ENCODE measurements around the gene ZSCAN10. TPM values are rescaled to one million over a fixed set of nuclear protein-coding genes. Genes with fewer than 3 reads are reported as not detected.

The ZSCAN10 gene
- total and polyA plus RNA-seq, 2 of the 13 experiments (the other 11 are each of a cell fraction or from before 2014, with no cell fraction given) = not detected

DNA sequence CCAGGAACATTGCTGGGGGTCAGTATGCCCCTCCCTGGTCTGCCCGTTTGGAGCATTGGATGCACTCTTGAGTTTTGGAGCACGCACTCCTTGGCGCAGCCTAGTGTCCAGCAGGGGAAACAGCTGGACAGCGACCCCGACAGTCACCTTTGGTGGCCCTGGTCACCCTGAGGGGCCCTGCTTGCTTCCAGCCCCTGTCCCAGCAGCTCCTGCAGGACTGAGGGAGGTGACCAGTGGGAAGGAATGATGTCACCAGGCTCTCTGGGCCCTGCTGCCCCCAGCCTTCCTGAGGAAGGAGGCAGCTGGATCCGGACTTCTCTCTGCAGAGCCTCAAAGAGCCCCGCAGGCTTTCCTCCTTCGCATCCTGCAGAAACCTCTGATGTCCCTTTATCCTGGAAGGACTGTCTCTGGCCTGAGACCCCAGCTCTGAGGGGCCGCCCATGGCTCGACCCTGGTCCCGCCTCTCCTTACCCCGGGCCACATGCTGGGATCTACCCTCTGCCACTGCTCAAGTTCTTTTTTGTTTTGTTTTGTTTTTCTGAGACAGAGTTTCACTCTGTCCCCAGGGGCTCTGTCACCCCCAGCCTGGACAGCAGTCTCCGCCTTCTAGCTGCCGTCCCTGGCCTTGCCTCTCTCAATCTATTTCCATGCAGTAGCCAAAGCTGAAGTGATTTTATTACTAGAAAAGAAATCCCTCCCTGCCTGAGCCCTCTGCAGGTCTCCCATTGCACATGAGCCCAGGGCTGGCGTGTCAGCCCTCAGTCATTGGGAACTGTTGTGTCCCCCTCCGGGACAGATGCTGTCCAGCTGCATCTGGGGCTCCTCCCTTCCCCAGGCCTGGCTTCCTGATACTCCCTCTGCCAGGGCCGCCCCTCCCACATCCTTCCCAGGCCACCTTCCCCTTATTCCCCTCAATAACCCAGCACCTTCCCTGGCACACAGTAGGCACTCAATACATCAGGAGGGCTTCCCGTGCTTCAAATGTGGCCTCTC lies 11.6 kb downstream of the ZSCAN10 start (continued):
- TF ChIP-seq, protein P1, sequence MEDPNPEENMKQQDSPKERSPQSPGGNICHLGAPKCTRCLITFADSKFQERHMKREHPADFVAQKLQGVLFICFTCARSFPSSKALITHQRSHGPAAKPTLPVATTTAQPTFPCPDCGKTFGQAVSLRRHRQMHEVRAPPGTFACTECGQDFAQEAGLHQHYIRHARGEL (CRISPR knock-in tag; IDR thresholded peaks at IDR 0.05) = peak; percentile 69; the same call in 1 of the 2 replicates
- TF ChIP-seq ZBTB3 (CRISPR knock-in tag; IDR thresholded peaks at IDR 0.05; ENCODE audit: borderline replicate concordance, low read depth) (no peak), ZNF335 (CRISPR knock-in tag; IDR thresholded peaks at IDR 0.05) (peak; percentile 8; the same call in 1 of the 2 replicates), U2AF2 (IDR thresholded peaks at IDR 0.05; ENCODE audit: low read depth, low read length) (no peak), ZNF564 (CRISPR knock-in tag; IDR thresholded peaks at IDR 0.05) (0 out of 2 replicates have a peak, but pooled peaks have one; percentile 16), ZSCAN25 (CRISPR knock-in tag; IDR thresholded peaks at IDR 0.05) (0 out of 2 replicates have a peak, but pooled peaks have one; percentile 42), FOXK2 (IDR thresholded peaks at IDR 0.05) (no peak), PPARG (CRISPR knock-in tag; conservative IDR thresholded peaks at IDR 0.05) (0 out of 2 replicates have a peak, but pooled peaks have one; percentile 15), ZKSCAN8 (CRISPR knock-in tag; IDR thresholded peaks at IDR 0.05; ENCODE audit: borderline replicate concordance) (no peak), ZBTB38 (CRISPR knock-in tag; IDR thresholded peaks at IDR 0.05) (no peak; the same call in 1 of the 2 replicates), ZNF121 (CRISPR knock-in tag; IDR thresholded peaks at IDR 0.05) (no peak), PCBP2 (optimal IDR thresholded peaks at IDR 0.05; ENCODE audit: low read depth, low read length, poor library complexity, severe bottlenecking) (no peak), KDM2A (CRISPR knock-in tag; IDR thresholded peaks at IDR 0.05; ENCODE audit: borderline replicate concordance, low read depth) (peak; percentile 38), FLYWCH1 (CRISPR knock-in tag; IDR thresholded peaks at IDR 0.05) (no peak)
- TF ChIP-seq, protein P2, sequence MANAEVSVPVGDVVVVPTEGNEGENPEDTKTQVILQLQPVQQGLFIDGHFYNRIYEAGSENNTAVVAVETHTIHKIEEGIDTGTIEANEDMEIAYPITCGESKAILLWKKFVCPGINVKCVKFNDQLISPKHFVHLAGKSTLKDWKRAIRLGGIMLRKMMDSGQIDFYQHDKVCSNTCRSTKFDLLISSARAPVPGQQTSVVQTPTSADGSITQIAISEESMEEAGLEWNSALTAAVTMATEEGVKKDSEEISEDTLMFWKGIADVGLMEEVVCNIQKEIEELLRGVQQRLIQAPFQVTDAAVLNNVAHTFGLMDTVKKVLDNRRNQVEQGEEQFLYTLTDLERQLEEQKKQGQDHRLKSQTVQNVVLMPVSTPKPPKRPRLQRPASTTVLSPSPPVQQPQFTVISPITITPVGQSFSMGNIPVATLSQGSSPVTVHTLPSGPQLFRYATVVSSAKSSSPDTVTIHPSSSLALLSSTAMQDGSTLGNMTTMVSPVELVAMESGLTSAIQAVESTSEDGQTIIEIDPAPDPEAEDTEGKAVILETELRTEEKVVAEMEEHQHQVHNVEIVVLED (CRISPR knock-in tag; IDR thresholded peaks at IDR 0.05; ENCODE audit: borderline replicate concordance) = no peak
- TF ChIP-seq, protein P3, sequence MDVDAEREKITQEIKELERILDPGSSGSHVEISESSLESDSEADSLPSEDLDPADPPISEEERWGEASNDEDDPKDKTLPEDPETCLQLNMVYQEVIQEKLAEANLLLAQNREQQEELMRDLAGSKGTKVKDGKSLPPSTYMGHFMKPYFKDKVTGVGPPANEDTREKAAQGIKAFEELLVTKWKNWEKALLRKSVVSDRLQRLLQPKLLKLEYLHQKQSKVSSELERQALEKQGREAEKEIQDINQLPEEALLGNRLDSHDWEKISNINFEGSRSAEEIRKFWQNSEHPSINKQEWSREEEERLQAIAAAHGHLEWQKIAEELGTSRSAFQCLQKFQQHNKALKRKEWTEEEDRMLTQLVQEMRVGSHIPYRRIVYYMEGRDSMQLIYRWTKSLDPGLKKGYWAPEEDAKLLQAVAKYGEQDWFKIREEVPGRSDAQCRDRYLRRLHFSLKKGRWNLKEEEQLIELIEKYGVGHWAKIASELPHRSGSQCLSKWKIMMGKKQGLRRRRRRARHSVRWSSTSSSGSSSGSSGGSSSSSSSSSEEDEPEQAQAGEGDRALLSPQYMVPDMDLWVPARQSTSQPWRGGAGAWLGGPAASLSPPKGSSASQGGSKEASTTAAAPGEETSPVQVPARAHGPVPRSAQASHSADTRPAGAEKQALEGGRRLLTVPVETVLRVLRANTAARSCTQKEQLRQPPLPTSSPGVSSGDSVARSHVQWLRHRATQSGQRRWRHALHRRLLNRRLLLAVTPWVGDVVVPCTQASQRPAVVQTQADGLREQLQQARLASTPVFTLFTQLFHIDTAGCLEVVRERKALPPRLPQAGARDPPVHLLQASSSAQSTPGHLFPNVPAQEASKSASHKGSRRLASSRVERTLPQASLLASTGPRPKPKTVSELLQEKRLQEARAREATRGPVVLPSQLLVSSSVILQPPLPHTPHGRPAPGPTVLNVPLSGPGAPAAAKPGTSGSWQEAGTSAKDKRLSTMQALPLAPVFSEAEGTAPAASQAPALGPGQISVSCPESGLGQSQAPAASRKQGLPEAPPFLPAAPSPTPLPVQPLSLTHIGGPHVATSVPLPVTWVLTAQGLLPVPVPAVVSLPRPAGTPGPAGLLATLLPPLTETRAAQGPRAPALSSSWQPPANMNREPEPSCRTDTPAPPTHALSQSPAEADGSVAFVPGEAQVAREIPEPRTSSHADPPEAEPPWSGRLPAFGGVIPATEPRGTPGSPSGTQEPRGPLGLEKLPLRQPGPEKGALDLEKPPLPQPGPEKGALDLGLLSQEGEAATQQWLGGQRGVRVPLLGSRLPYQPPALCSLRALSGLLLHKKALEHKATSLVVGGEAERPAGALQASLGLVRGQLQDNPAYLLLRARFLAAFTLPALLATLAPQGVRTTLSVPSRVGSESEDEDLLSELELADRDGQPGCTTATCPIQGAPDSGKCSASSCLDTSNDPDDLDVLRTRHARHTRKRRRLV (CRISPR knock-in tag; IDR thresholded peaks at IDR 0.05) = no peak
- TF ChIP-seq, protein P4, sequence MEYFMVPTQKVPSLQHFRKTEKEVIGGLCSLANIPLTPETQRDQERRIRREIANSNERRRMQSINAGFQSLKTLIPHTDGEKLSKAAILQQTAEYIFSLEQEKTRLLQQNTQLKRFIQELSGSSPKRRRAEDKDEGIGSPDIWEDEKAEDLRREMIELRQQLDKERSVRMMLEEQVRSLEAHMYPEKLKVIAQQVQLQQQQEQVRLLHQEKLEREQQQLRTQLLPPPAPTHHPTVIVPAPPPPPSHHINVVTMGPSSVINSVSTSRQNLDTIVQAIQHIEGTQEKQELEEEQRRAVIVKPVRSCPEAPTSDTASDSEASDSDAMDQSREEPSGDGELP (IDR thresholded peaks at IDR 0.05; ENCODE audit: borderline replicate concordance, low read depth) = peak; percentile 74; the same call in 1 of the 2 replicates
- TF ChIP-seq, protein P5, sequence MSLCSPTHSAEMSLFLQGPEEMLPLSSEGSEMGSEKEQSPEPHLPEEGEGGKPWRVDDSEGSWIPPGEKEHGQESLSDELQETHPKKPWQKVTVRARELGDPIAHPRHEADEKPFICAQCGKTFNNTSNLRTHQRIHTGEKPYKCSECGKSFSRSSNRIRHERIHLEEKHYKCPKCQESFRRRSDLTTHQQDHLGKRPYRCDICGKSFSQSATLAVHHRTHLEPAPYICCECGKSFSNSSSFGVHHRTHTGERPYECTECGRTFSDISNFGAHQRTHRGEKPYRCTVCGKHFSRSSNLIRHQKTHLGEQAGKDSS (CRISPR knock-in tag; IDR thresholded peaks at IDR 0.05; ENCODE audit: borderline replicate concordance, low read depth) = peak; percentile 70
- TF ChIP-seq, protein P6, sequence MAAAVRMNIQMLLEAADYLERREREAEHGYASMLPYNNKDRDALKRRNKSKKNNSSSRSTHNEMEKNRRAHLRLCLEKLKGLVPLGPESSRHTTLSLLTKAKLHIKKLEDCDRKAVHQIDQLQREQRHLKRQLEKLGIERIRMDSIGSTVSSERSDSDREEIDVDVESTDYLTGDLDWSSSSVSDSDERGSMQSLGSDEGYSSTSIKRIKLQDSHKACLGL (CRISPR knock-in tag; IDR thresholded peaks at IDR 0.05) = no peak
